ENCODE measurements around the gene MIEF2. TPM values are rescaled to one million over a fixed set of nuclear protein-coding genes. Genes with fewer than 3 reads are reported as not detected.

Gene MIEF2
- total and polyA plus RNA-seq, 4 donors = 15.5 to 24.1 (median 19.1) TPM

DNA sequence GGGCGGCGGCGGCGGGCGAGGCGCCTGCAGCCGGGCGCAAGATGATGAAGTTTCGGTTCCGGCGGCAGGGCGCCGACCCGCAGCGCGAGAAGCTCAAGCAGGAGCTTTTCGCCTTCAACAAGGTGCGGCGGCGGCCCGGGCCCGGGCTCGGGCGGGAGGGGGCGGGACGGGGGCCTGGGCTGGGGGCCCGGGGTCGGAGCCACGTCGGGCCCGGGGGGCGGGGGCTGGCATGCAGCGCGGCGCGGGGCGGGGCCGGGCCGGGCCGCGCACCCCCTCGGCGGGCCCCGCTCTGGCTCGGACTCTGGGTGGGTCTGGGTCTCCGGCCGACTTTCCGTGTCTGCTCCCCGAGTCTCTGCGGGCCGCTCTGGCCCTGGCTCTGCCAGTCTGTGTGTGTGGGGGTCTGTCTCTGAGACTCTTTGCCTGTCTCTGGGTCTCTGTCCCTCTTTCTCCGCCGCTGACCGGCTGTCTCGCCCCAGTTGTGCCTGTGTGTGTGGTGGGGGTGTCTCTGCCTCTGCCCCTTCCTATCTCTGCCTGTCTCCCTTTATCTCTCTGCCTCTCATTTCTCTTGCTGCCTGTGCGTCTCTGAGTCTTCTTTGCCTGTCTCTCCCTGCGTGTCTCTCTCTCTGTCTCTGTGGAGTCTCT lies 34.7 kb upstream of the MIEF2 start:
- WGBS (ENCODE audit: insufficient coverage) = under 1% methylated on average over 50 of the region's 57 CpGs
- H3K27me3 ChIP-seq (ENCODE audit: control insufficient read depth, insufficient read depth, low read length) = no peaks in the 10 kb centered on the region
- peaks cover 62% of the 10 kb centered on the region for H3K4me1 ChIP-seq (ENCODE audit: control insufficient read depth, insufficient read depth, low read length)
- H3K27ac ChIP-seq (ENCODE audit: low read depth, low read length) = peak overlapping the region; percentile 80
- DNase-seq (ENCODE audit: low read depth in 4 of 6, low spot score in 6 of 6) = peak in 2 of 6 donors; percentile 19 to 37
- H3K9me3 ChIP-seq (ENCODE audit: control insufficient read depth, insufficient read depth, low read length) = no peaks in the 10 kb centered on the region
- H3K4me3 ChIP-seq (ENCODE audit: low read depth, low read length) = peak overlapping the region; percentile 75
- peaks cover 19% of the 10 kb centered on the region for H3K36me3 ChIP-seq (ENCODE audit: control insufficient read depth, insufficient read depth, low read length)

DNA sequence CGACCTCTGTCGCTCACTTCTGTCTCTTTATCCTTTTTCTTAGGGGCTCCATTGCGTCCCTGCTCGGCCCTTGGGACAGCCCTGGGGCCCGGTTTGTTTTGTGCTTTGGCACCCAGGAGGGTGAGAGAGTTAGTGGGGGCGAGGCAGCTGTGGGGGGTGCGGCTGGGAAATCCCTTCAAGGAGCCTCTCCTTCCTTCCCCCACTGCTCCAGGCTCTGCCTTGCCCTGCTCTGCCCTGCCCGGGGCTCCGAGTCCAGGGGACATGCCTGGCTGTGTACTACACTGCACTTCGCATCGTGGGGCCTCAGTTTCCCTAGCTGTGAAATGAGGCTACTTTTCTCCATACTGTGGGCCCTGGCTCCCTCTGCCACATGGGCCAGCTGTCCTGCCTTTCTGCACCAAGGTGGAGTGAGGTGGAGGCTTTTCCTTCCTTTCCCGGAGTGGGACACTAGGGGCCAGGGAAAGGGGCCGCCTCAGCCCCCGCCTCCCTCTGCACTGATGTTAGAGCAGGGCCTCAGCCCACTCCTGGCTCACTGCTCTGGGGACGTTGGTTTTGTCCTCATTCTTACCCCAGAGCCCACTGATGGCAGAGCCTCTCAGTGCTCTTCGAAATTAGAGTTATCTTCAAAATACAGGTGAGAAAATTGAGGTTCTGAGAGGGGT lies 34.0 kb upstream of the MIEF2 start:
- DNase-seq (ENCODE audit: low read depth in 4 of 6, low spot score in 6 of 6) = peak in 1 of 6 donors; percentile 35
- H3K27ac ChIP-seq (ENCODE audit: low read depth, low read length) = peak overlapping the region; percentile 80
- no peaks in the 10 kb centered on the region for H3K9me3 ChIP-seq (ENCODE audit: control insufficient read depth, insufficient read depth, low read length)
- H3K4me1 ChIP-seq (ENCODE audit: control insufficient read depth, insufficient read depth, low read length) = peaks cover 68% of the 10 kb centered on the region
- peak overlapping the region; percentile 75 for H3K4me3 ChIP-seq (ENCODE audit: low read depth, low read length)
- WGBS (ENCODE audit: insufficient coverage) = 16% methylated on average over 12 of the region's 16 CpGs
- no peaks in the 10 kb centered on the region for H3K27me3 ChIP-seq (ENCODE audit: control insufficient read depth, insufficient read depth, low read length)
- peaks cover 19% of the 10 kb centered on the region for H3K36me3 ChIP-seq (ENCODE audit: control insufficient read depth, insufficient read depth, low read length)

DNA sequence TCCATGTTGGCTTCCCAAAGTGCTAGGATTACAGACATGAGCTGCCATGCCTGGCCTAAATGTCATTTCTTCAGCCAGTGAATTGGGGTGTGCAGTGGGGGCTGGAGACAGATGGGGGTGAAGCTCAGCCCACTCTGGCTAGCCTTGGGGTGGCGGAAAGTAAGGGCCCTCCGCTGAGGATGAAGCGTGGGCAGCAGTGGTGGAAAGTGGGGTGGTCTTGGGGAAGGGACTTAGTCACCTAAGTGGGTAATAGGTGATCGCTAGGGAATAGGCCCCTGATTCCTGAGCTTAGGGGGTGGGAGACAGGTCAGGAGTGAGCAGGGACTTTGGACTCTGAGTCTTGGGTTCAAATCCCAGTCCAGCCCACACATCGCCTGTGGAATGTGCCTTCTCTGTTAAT lies 32.8 kb upstream of the MIEF2 start:
- DNase-seq (ENCODE audit: low read depth in 4 of 6, low spot score in 6 of 6) = no peak
- Histone ChIP-seq H3K27me3 (ENCODE audit: control insufficient read depth, insufficient read depth, low read length) (no peaks in the 10 kb centered on the region), H3K36me3 (ENCODE audit: control insufficient read depth, insufficient read depth, low read length) (peaks cover 28% of the 10 kb centered on the region), H3K4me1 (ENCODE audit: control insufficient read depth, insufficient read depth, low read length) (peaks cover 81% of the 10 kb centered on the region), H3K9me3 (ENCODE audit: control insufficient read depth, insufficient read depth, low read length) (no peaks in the 10 kb centered on the region), H3K27ac (ENCODE audit: low read depth, low read length) (no peak overlapping the region), H3K4me3 (ENCODE audit: low read depth, low read length) (no peak overlapping the region)
- 100% methylated on average over 4 of the region's 5 CpGs for WGBS (ENCODE audit: insufficient coverage)

DNA sequence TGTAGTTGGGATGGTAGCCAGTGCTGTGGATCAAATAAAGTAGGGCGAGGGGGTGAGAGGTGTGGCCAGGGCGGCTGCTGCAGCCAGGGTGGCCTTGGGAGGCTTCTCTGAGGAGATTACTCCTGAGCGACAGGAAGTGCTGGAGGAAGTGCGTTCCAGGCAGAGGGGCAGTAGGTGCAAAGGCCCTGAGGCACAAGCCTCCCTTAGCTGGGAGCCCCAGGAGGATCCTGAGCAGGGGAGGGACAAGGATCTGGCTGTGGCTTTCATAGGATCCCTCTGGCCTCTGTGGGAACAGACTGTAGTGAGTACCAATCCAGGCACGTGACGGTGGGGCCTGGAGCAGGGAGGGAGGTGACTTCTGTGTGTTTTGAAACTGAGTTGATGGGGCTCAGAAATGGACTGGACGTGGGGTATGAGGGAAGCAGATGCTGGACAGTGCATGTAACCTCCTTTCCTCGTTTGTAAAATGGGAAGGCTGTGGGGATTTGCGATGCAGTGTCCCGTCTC lies 32.2 kb upstream of the MIEF2 start:
- Histone ChIP-seq H3K4me1 (ENCODE audit: control insufficient read depth, insufficient read depth, low read length) (peaks cover 84% of the 10 kb centered on the region), H3K27me3 (ENCODE audit: control insufficient read depth, insufficient read depth, low read length) (no peaks in the 10 kb centered on the region), H3K27ac (ENCODE audit: low read depth, low read length) (peak overlapping the region; percentile 27), H3K4me3 (ENCODE audit: low read depth, low read length) (no peak overlapping the region), H3K36me3 (ENCODE audit: control insufficient read depth, insufficient read depth, low read length) (peaks cover 34% of the 10 kb centered on the region), H3K9me3 (ENCODE audit: control insufficient read depth, insufficient read depth, low read length) (no peaks in the 10 kb centered on the region)
- no peak for DNase-seq (ENCODE audit: low read depth in 4 of 6, low spot score in 6 of 6)
- 84% methylated on average over 10 of the region's 10 CpGs for WGBS (ENCODE audit: insufficient coverage)

DNA sequence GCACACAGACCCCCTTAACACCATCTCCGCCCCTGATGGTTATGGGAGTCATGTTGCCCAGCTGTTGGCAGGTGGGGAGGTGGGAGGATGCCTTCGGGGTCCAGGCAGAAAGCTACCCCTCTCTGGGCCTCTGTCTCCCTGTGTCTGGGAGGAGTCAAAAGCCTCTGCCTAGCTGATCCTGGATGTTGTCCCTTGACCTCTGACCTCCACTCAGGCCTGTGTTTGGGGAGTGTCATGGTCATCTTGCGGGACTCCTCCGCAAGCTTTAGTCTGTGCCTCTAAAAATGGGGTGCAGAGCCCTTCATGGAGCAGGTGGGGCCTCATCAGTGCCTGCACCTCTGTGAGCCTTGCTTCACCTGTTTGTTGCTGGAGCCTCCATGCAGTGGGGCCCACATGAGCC lies 31.2 kb upstream of the MIEF2 start:
- WGBS (ENCODE audit: insufficient coverage) = 63% methylated on average over 3 of the region's 4 CpGs
- H3K4me1 ChIP-seq (ENCODE audit: control insufficient read depth, insufficient read depth, low read length) = peaks cover 81% of the 10 kb centered on the region
- no peak overlapping the region for H3K4me3 ChIP-seq (ENCODE audit: low read depth, low read length)
- no peaks in the 10 kb centered on the region for H3K27me3 ChIP-seq (ENCODE audit: control insufficient read depth, insufficient read depth, low read length)
- peak overlapping the region; percentile 83 for H3K27ac ChIP-seq (ENCODE audit: low read depth, low read length)
- no peak for DNase-seq (ENCODE audit: low read depth in 4 of 6, low spot score in 6 of 6)
- no peaks in the 10 kb centered on the region for H3K9me3 ChIP-seq (ENCODE audit: control insufficient read depth, insufficient read depth, low read length)
- H3K36me3 ChIP-seq (ENCODE audit: control insufficient read depth, insufficient read depth, low read length) = peaks cover 45% of the 10 kb centered on the region

DNA sequence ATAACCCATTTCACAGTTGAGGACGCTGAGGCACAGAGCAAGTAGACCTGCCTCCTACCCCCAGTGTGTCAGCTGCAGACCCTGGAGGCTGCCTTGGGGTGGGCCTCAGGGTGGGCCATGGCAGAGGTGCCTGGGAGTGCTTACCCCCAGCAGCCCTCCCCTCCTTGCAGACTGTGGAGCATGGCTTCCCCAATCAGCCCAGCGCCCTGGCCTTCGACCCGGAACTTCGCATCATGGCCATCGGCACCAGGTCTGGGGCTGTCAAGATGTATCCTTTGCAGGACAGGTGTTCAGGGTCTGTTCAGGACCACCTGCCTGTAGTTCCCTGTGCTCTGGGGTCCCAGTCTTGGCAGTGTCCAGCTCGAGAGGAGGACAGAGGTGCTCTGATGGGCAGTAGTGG lies 30.7 kb upstream of the MIEF2 start:
- DNase-seq (ENCODE audit: low read depth in 4 of 6, low spot score in 6 of 6) = no peak
- peak overlapping the region; percentile 83 for H3K27ac ChIP-seq (ENCODE audit: low read depth, low read length)
- H3K9me3 ChIP-seq (ENCODE audit: control insufficient read depth, insufficient read depth, low read length) = no peaks in the 10 kb centered on the region
- peaks cover 77% of the 10 kb centered on the region for H3K4me1 ChIP-seq (ENCODE audit: control insufficient read depth, insufficient read depth, low read length)
- no peak overlapping the region for H3K4me3 ChIP-seq (ENCODE audit: low read depth, low read length)
- peaks cover 48% of the 10 kb centered on the region for H3K36me3 ChIP-seq (ENCODE audit: control insufficient read depth, insufficient read depth, low read length)
- WGBS (ENCODE audit: insufficient coverage) = 73% methylated on average over 7 of the region's 7 CpGs
- no peaks in the 10 kb centered on the region for H3K27me3 ChIP-seq (ENCODE audit: control insufficient read depth, insufficient read depth, low read length)

DNA sequence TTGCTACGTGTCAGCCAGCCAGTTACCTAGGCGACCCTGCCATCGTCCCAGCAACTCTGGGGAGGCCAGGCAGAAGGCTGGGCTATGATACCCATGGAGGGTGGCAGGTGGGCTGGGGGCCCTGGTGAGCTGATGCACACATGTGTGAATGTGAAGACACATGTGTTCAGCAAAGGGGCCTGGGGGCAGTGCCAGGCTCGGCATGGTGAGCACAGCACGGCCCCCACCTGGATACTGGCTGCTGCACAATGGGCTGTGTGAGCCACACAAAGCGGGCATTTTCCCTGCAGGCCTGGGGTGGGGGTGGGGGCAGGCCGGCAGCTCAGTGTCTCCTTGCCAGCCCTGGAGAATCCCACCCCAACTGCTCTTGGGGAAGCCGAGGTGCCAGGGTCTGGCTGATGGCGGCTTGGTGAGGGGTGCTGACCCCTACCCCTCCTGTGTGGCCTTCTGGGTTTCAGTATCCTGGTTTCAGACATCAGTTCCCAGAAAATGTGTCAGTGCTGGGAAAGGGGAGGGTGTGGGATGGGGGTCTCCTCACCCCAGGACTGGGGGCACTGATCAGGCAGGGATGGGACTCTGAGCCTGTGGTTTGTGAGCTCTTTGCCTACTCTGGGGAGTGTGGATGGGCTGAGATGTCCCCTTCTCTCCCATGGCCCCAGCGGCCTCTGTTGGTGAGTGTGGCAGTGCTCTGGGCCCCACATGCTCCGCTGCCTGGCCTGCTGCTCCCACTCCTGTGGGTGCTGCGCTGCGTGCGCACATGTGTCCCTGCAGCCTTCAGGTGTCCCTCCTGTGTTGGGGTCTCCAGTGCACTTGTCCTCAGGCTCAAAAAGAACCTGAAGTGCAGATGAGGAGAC lies 29.9 kb upstream of the MIEF2 start:
- peaks cover 72% of the 10 kb centered on the region for H3K4me1 ChIP-seq (ENCODE audit: control insufficient read depth, insufficient read depth, low read length)
- H3K4me3 ChIP-seq (ENCODE audit: low read depth, low read length) = no peak overlapping the region
- no peaks in the 10 kb centered on the region for H3K9me3 ChIP-seq (ENCODE audit: control insufficient read depth, insufficient read depth, low read length)
- H3K27ac ChIP-seq (ENCODE audit: low read depth, low read length) = peak overlapping the region; percentile 83
- 39% methylated on average over 13 of the region's 14 CpGs for WGBS (ENCODE audit: insufficient coverage)
- H3K36me3 ChIP-seq (ENCODE audit: control insufficient read depth, insufficient read depth, low read length) = peaks cover 55% of the 10 kb centered on the region
- H3K27me3 ChIP-seq (ENCODE audit: control insufficient read depth, insufficient read depth, low read length) = no peaks in the 10 kb centered on the region
- peak in 4 of 6 donors; percentile 36 to 77 (median 59) for DNase-seq (ENCODE audit: low read depth in 4 of 6, low spot score in 6 of 6)

DNA sequence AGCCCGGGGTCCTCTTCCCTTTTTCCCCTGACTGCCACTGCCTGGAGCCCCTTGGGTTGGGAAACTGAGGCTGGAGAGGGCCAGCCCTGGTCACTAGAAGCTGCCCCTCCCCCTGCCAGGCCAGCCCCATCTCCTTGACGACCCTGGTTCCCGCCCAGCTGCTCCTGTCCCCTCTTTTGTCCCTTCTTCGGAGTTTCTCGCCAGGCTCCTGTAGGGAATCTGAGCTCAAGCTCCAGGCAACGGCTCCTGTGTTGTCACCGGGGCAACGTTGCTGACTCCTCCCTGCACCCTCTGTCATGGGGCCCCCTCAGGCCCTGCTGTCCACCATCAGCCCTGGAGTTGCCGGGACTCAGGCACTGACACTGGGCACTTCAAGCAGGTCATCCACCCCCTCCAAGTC lies 29.3 kb upstream of the MIEF2 start:
- no peak overlapping the region for H3K4me3 ChIP-seq (ENCODE audit: low read depth, low read length)
- H3K27me3 ChIP-seq (ENCODE audit: control insufficient read depth, insufficient read depth, low read length) = no peaks in the 10 kb centered on the region
- 24% methylated on average over 9 of the region's 9 CpGs for WGBS (ENCODE audit: insufficient coverage)
- H3K27ac ChIP-seq (ENCODE audit: low read depth, low read length) = peak overlapping the region; percentile 83
- peaks cover 68% of the 10 kb centered on the region for H3K4me1 ChIP-seq (ENCODE audit: control insufficient read depth, insufficient read depth, low read length)
- H3K9me3 ChIP-seq (ENCODE audit: control insufficient read depth, insufficient read depth, low read length) = no peaks in the 10 kb centered on the region
- H3K36me3 ChIP-seq (ENCODE audit: control insufficient read depth, insufficient read depth, low read length) = peaks cover 61% of the 10 kb centered on the region
- peak in 4 of 6 donors; percentile 36 to 80 (median 64) for DNase-seq (ENCODE audit: low read depth in 4 of 6, low spot score in 6 of 6)

DNA sequence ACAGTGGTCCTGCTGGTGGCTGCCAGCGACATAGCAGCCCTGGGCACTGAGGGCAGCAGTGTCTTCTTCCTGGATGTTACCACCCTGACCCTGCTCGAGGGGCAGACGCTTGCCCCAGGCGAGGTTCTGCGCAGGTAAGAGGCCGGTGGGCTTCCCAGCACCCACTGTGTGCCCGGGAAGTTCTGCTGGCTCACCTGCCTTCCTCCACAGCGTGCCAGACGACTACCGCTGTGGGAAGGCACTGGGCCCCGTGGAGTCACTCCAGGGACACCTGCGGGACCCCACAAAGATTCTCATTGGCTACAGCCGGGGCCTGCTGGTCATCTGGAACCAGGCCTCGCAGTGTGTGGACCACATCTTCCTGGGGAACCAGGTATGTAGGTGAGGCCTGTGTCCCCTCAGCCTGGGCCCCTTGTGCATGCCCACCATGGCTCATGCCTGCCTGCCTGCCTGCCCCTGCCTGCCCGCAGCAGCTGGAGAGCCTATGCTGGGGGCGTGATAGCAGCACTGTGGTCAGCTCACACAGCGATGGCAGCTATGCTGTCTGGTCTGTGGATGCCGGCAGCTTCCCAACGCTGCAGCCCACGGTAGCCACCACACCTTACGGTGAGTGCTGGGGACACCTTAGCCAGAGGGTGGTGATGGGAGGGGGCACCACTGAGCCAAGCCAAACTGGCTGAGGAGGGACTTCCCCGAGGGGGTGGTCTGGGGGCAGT lies 26.5 kb upstream of the MIEF2 start:
- H3K27ac ChIP-seq (ENCODE audit: low read depth, low read length) = no peak overlapping the region
- H3K36me3 ChIP-seq (ENCODE audit: control insufficient read depth, insufficient read depth, low read length) = peaks cover 80% of the 10 kb centered on the region
- H3K4me3 ChIP-seq (ENCODE audit: low read depth, low read length) = no peak overlapping the region
- no peaks in the 10 kb centered on the region for H3K9me3 ChIP-seq (ENCODE audit: control insufficient read depth, insufficient read depth, low read length)
- WGBS (ENCODE audit: insufficient coverage) = 96% methylated on average over 22 of the region's 22 CpGs
- H3K27me3 ChIP-seq (ENCODE audit: control insufficient read depth, insufficient read depth, low read length) = no peaks in the 10 kb centered on the region
- no peak for DNase-seq (ENCODE audit: low read depth in 4 of 6, low spot score in 6 of 6)
- peaks cover 40% of the 10 kb centered on the region for H3K4me1 ChIP-seq (ENCODE audit: control insufficient read depth, insufficient read depth, low read length)

Data from spinal cord (tissue), 10 donors.